Spleen (tissue), 11 donors: ENCODE measurements around the gene EPX. TPM values are rescaled to one million over a fixed set of nuclear protein-coding genes. Genes with fewer than 3 reads are reported as not detected.

Experiments used
- DNase-seq: peaks from one replicate; pipeline ENCODE4 v3.0.0-alpha.2; 2020
- H3K27ac ChIP-seq, 8 donors: fragments of 200-600 bp; sonication (generic) in 7 of 8; 1 replicate in 4 of 8; 2 replicates in 4 of 8; pipeline versions ENCODE4 v1.5.0 to v1.8.0; 2016 to 2021; ENCODE audit warnings: inconsistent platforms in 4 of 8, mild to moderate bottlenecking in 4 of 8, moderate library complexity in 1 of 8
- H3K27me3 ChIP-seq, 7 donors: fragments of 200-600 bp; sonication (generic) in 6 of 7; replicated peaks in 1 of 7; 1 replicate in 4 of 7; 2 replicates in 3 of 7; pipeline versions ENCODE4 v1.5.0 to v1.8.0; 2016 to 2021; ENCODE audit warnings: inconsistent platforms in 3 of 7, mild to moderate bottlenecking in 1 of 7
- H3K36me3 ChIP-seq, 6 donors: fragments of 200-600 bp; sonication (generic) in 5 of 6; 1 replicate in 4 of 6; 2 replicates in 2 of 6; pipeline versions ENCODE4 v1.5.0 to v1.8.0; 2016 to 2021; ENCODE audit warnings: inconsistent platforms in 2 of 6
- H3K4me1 ChIP-seq, 6 donors: fragments of 200-600 bp; sonication (generic) in 5 of 6; 1 replicate in 3 of 6; 2 replicates in 3 of 6; pipeline versions ENCODE4 v1.5.0 to v1.8.0; 2016 to 2021; ENCODE audit warnings: inconsistent platforms in 3 of 6
- H3K4me3 ChIP-seq, 8 donors: fragments of 200-600 bp; sonication (generic) in 7 of 8; 1 replicate in 4 of 8; 2 replicates in 4 of 8; pipeline versions ENCODE4 v1.5.0 to v1.8.0; 2016 to 2021; ENCODE audit warnings: inconsistent platforms in 4 of 8, mild to moderate bottlenecking in 4 of 8, moderate library complexity in 2 of 8
- H3K9me3 ChIP-seq, 8 donors: fragments of 200-600 bp; sonication (generic) in 7 of 8; 1 replicate in 4 of 8; 2 replicates in 4 of 8; pipeline versions ENCODE4 v1.5.0 to v1.8.0; 2016 to 2021; ENCODE audit warnings: inconsistent platforms in 4 of 8
- CTCF ChIP-seq, 11 experiments: fragments of 200-600 bp in 7 of 11; fragments of 450-650 bp in 4 of 11; sonication (generic) in 4 of 11; IDR thresholded peaks in 8 of 11; conservative IDR thresholded peaks in 3 of 11; 1 replicate in 7 of 11; 2 replicates in 4 of 11; pipeline versions ENCODE4 v1.4.0 to v1.8.0; 2016 to 2021; ENCODE audit warnings: antibody characterized with exemption in 11 of 11, inconsistent platforms in 4 of 11, mild to moderate bottlenecking in 1 of 11
- POLR2A ChIP-seq, 3 donors: fragments of 450-650 bp; IDR thresholded peaks; one replicate each; pipeline ENCODE4 v1.5.1; 2017; ENCODE audit warnings: antibody characterized with exemption in 3 of 3, mild to moderate bottlenecking in 1 of 3
- POLR2AphosphoS5 ChIP-seq, 3 donors: sonication (generic); formaldehyde crosslinking; IDR thresholded peaks; one replicate each; pipeline ENCODE4 v1.5.1; 2017; ENCODE audit warnings: antibody characterized with exemption in 3 of 3
- WGBS, 5 donors: extraction: QIAGEN DNeasy Blood & Tissue Kit in 3 of 5; methylation state at CpG; one replicate each; pipeline versions ENCODE4 v1.1.5 to v1.1.7; 2013 to 2018; 5-methylcytosine and 5-hydroxymethylcytosine counted together
- intact Hi-C: fragments of 100-400 bp; cut with DNase I; formaldehyde crosslinking; loops from one replicate; pipeline ENCODE4 v1.15.0; 2023; ENCODE audit warnings: low total_unique reads
- polyA plus RNA-seq, 3 donors: library from polyadenylated mRNA; stranded (reverse); fragments of 200-250 nt; gene quantifications; one replicate each; pipeline ENCODE4 v1.2.1, GENCODE V29; 2013
- total RNA-seq, 7 donors: library from RNA; depleted of rRNA in 3 of 7; stranded (reverse); fragments of >200 nt in 3 of 7; fragmentation: NEBNext Ultra II Directional in 4 of 7; extraction: Animal tissue kit (Norgen Biotek cat#: 25700) in 4 of 7; gene quantifications; one replicate each; pipeline versions ENCODE4 v1.1.0 to v1.2.1, GENCODE V29; 2016 to 2021
- donor health status: healthy with polysubstance abuse.
- donor health status: DM: no; HTN: no; CAD: no; lungs with moderate emphysema.
- donor health status: DM: no; HTN: no; CAD: no.
- donor health status: Bipolar disorder and iron deficiency.
- donor health status: healthy.
- donor health status: DM: no; HTN: no; CAD: no.
- donor health status: DM: yes; HTN: yes; CAD: no.

EPX gene
- total and polyA plus RNA-seq, 10 donors = 0.24 to 3.9 (median 1.2) TPM; not detected in 1

- H3K27me3 ChIP-seq = peaks cover 0 to 48% (median 8%) of the 10 kb centered on the region in 7 donors
- TF ChIP-seq POLR2A (IDR thresholded peaks at IDR 0.05) (no peak), POLR2AphosphoS5 (IDR thresholded peaks at IDR 0.05) (no peak), CTCF (IDR thresholded peaks at IDR 0.05 in 8 of 11, conservative IDR thresholded peaks at IDR 0.05 in 3 of 11) (no peak)
- H3K4me3 ChIP-seq = no peak overlapping the region
- 60 to 72% (median 64%) methylated on average over 11 of the region's 11 CpGs for WGBS, 5 donors
- intact Hi-C loops = no loop called here
- DNase-seq = no peak
- H3K4me1 ChIP-seq = peaks cover 0 to 7% (median 0%) of the 10 kb centered on the region in 6 donors
- no peak overlapping the region for H3K27ac ChIP-seq
- H3K9me3 ChIP-seq = no peaks in the 10 kb centered on the region
- no peaks in the 10 kb centered on the region for H3K36me3 ChIP-seq
Observed at GRCh38 chr17:58189436-58190146, 2.9 kb upstream of the EPX start.

- intact Hi-C loops = no loop called here
- no peak for DNase-seq
- Histone ChIP-seq H3K27ac (no peak overlapping the region), H3K4me1 (no peaks in the 10 kb centered on the region), H3K4me3 (no peak overlapping the region), H3K36me3 (no peaks in the 10 kb centered on the region), H3K9me3 (no peaks in the 10 kb centered on the region), H3K27me3 (peaks cover 0 to 48% (median 8%) of the 10 kb centered on the region in 7 donors)
- TF ChIP-seq POLR2A (IDR thresholded peaks at IDR 0.05) = no peak
- no peak for TF ChIP-seq POLR2AphosphoS5 (IDR thresholded peaks at IDR 0.05)
- no peak for TF ChIP-seq CTCF (IDR thresholded peaks at IDR 0.05 in 8 of 11, conservative IDR thresholded peaks at IDR 0.05 in 3 of 11)
- WGBS, 5 donors = 51 to 62% (median 58%) methylated on average over 14 of the region's 14 CpGs
Observed at GRCh38 chr17:58191241-58191896, 1.2 kb upstream of the EPX start.

- WGBS, 5 donors = 76 to 85% (median 84%) methylated on average over 14 to 18 of the region's 18 CpGs
- DNase-seq = no peak
- Histone ChIP-seq H3K36me3 (no peaks in the 10 kb centered on the region), H3K4me3 (no peak overlapping the region), H3K27ac (no peak overlapping the region), H3K4me1 (no peaks in the 10 kb centered on the region), H3K9me3 (no peaks in the 10 kb centered on the region), H3K27me3 (peaks cover 0 to 70% (median 12%) of the 10 kb centered on the region in 7 donors)
- intact Hi-C loops = no loop called here
- no peak for TF ChIP-seq POLR2A (IDR thresholded peaks at IDR 0.05)
- no peak for TF ChIP-seq CTCF (IDR thresholded peaks at IDR 0.05 in 8 of 11, conservative IDR thresholded peaks at IDR 0.05 in 3 of 11)
- TF ChIP-seq POLR2AphosphoS5 (IDR thresholded peaks at IDR 0.05) = no peak
Observed at GRCh38 chr17:58193641-58194255, 1.2 kb downstream of the EPX start.
